SU-DHL-6 (cell line): ENCODE results near the gene TAGLN2.

ENCODE experiments used
- H2AFZ ChIP-seq: fragments of 200-600 bp; sonication (generic); 2 replicates; pipeline ENCODE4 v1.6.1; 2014; ENCODE audit warnings: low read depth, mild to moderate bottlenecking, moderate library complexity, mixed read lengths, antibody characterized with exemption, low read length; ENCODE audit not compliant: severe bottlenecking
- H3F3A ChIP-seq: fragments of 200-600 bp; shearing (Covaris generic); 2 replicates; pipeline ENCODE4 v1.6.0; 2016; ENCODE audit warnings: antibody characterized with exemption, mild to moderate bottlenecking; ENCODE audit not compliant: insufficient read depth
- H3K27ac ChIP-seq: fragments of 200-600 bp; sonication (generic); 2 replicates; pipeline ENCODE4 v1.5.1; 2016; ENCODE audit warnings: low read depth, mild to moderate bottlenecking, low read length, moderate library complexity, mixed read lengths
- H3K27me3 ChIP-seq: fragments of 200-600 bp; sonication (generic), shearing (Covaris generic); 2 replicates; pipeline ENCODE4 v1.6.0; 2014; ENCODE audit warnings: mild to moderate bottlenecking, low read length
- H3K36me3 ChIP-seq: fragments of 200-600 bp; sonication (generic); 2 replicates; pipeline ENCODE4 v1.6.1; 2014; ENCODE audit warnings: mild to moderate bottlenecking, low read length, mixed read lengths
- H3K4me2 ChIP-seq: fragments of 300-600, 200-600 bp; shearing (Covaris generic), sonication (generic); 2 replicates; pipeline ENCODE4 v1.6.0; 2014; ENCODE audit warnings: low read length, low read depth, mild to moderate bottlenecking; ENCODE audit not compliant: poor library complexity, severe bottlenecking
- H3K4me3 ChIP-seq: fragments of 200-600 bp; sonication (generic); 2 replicates; pipeline ENCODE4 v1.5.1; 2014; ENCODE audit warnings: antibody characterized with exemption, low read length, mild to moderate bottlenecking, mixed read lengths; ENCODE audit not compliant: insufficient read depth, poor library complexity, severe bottlenecking
- H3K79me2 ChIP-seq: fragments of 200-600 bp; sonication (generic); 2 replicates; pipeline ENCODE4 v1.6.1; 2014; ENCODE audit warnings: mild to moderate bottlenecking, low read length, moderate library complexity; ENCODE audit not compliant: insufficient read depth
- H3K9ac ChIP-seq: fragments of 200-600 bp; sonication (generic); 2 replicates; pipeline ENCODE4 v1.7.0; 2014; ENCODE audit warnings: mild to moderate bottlenecking, low read length
- H3K9me2 ChIP-seq: fragments of 200-600 bp; sonication (generic); replicated peaks from 2 replicates; pipeline ENCODE4 v1.6.1; 2014; ENCODE audit warnings: low read length; ENCODE audit not compliant: insufficient read depth
- H3K9me3 ChIP-seq: fragments of 200-600 bp; sonication (generic); 2 replicates; pipeline ENCODE4 v1.6.1; 2014; ENCODE audit warnings: low read length, mixed read lengths; ENCODE audit not compliant: insufficient read depth
- H4K20me1 ChIP-seq: fragments of 200-600 bp; sonication (generic); 2 replicates; pipeline ENCODE4 v1.6.1; 2014; ENCODE audit warnings: low read depth, mild to moderate bottlenecking, antibody characterized with exemption, low read length, moderate library complexity, mixed read lengths
- CTCF ChIP-seq: fragments of 200-600 bp; sonication (generic); IDR thresholded peaks from one replicate; pipeline ENCODE4 v1.5.1; 2017; ENCODE audit warnings: antibody characterized with exemption, mild to moderate bottlenecking, low read length, moderate library complexity; ENCODE audit not compliant: insufficient read depth, poor library complexity, severe bottlenecking
- EZH2phosphoT487 ChIP-seq: fragments of 200-600 bp; sonication (generic), shearing (Covaris generic); conservative IDR thresholded peaks from 2 replicates; pipeline ENCODE4 v1.6.1; 2018; ENCODE audit warnings: mild to moderate bottlenecking, antibody characterized with exemption, low read length, moderate library complexity, mixed read lengths

The TAGLN2 gene

GRCh38 chr1:159947942-159948341, 22.6 kb upstream of the TAGLN2 start:
- Histone ChIP-seq H4K20me1 (no peaks in the 10 kb centered on the region), H3K27me3 (no peaks in the 10 kb centered on the region), H3K27ac (no peak overlapping the region), H3K4me2 (no peak overlapping the region), H3K9me3 (no peaks in the 10 kb centered on the region), H3K36me3 (no peaks in the 10 kb centered on the region), H3K4me3 (no peak overlapping the region), H3K9me2 (no peaks in the 10 kb centered on the region), H2AFZ (no peak overlapping the region), H3K9ac (no peak overlapping the region), H3F3A (no peaks in the 10 kb centered on the region), H3K79me2 (no peaks in the 10 kb centered on the region)
- TF ChIP-seq EZH2phosphoT487 (no peak), CTCF (no peak)

GRCh38 chr1:159946242-159947187, 21.2 kb upstream of the TAGLN2 start:
- Histone ChIP-seq H3K9ac (no peak overlapping the region), H3K9me2 (no peaks in the 10 kb centered on the region), H3K79me2 (no peaks in the 10 kb centered on the region), H3K9me3 (no peaks in the 10 kb centered on the region), H3K4me3 (no peak overlapping the region), H3F3A (no peaks in the 10 kb centered on the region), H3K4me2 (no peak overlapping the region), H3K36me3 (no peaks in the 10 kb centered on the region), H3K27ac (no peak overlapping the region), H4K20me1 (no peaks in the 10 kb centered on the region), H3K27me3 (no peaks in the 10 kb centered on the region), H2AFZ (no peak overlapping the region)
- TF ChIP-seq EZH2phosphoT487 (no peak), CTCF (no peak)

DNA sequence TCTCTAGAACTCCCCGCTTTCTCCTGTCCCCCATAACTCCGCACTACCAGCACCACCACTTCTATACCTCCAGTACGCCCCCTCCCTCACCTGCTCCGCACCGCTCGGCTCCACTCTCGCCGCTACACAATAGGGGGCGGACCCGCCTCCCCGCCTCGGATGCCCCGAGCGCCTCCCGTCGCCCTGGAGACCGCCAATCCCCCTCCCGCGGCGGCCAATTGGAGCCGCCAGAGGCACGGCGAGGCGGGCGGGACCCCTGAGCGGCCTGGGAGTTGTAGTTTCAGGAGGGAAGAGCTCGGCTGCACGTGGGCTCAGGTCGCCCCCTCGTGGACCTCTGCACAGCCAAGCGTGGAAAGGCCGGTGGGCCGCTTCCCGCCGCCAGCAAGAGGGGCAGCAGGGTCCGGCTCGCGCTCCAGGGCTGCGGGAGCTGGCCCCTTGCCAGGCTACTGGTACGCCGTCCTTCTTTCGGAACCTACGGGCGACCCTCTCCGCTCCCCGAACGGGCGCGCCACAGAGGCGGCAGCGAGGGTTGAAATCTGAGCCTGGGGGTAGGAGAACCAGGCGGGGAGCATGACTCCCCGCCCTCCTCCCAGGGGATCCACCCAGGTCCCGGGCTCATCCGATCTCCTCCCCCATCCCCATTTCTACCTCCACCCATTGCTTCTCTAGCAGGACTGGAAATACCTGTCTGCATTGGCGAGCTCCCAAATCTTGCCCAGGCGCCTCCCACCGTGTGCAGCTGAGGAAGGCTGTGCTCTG, 20.4 kb upstream of the TAGLN2 start, which contains the start of gene IGSF9:
IGSF9 (minus strand) TSS at position 131 of the 759 bp plus-strand sequence. CDS start 2,159 bp downstream, outside the sequence.
- Histone ChIP-seq H3K27ac (no peak within 1 kb of the TSS), H3K9ac (no peak within 1 kb of the TSS), H3K36me3 (no peaks in the 10 kb centered on the region), H3F3A (no peaks in the 10 kb centered on the region), H3K4me2 (no peak within 1 kb of the TSS), H3K9me3 (no peaks in the 10 kb centered on the region), H3K4me3 (no peak within 1 kb of the TSS), H3K9me2 (no peaks in the 10 kb centered on the region), H3K27me3 (no peaks in the 10 kb centered on the region), H4K20me1 (no peaks in the 10 kb centered on the region), H3K79me2 (no peaks in the 10 kb centered on the region), H2AFZ (no peak within 1 kb of the TSS)
- TF ChIP-seq EZH2phosphoT487 (no peak), CTCF (no peak)
